Measurements from ENCODE around the gene KLF15.

The KLF15 gene

GRCh38 chr3:126373682-126374601 is 16.7 kb upstream of the KLF15 start:
- peaks cover 6% of the 10 kb centered on the region for H3K9me3 Mint-ChIP-seq
- peaks cover 8% of the 10 kb centered on the region for H3K27me3 Mint-ChIP-seq (ENCODE audit: low read depth, poor library complexity)
- no peak for DNase-seq
- peak overlapping the region; percentile 83 for H3K27ac Mint-ChIP-seq
- H3K4me3 Mint-ChIP-seq: no peak overlapping the region
- TF ChIP-seq CTCF (IDR thresholded peaks at IDR 0.05): no peak
- no peaks in the 10 kb centered on the region for H3K36me3 Mint-ChIP-seq (ENCODE audit: low read depth)
- H3K4me1 Mint-ChIP-seq: peaks cover 40% of the 10 kb centered on the region

- H3K4me3 Mint-ChIP-seq: no peak overlapping the region
- no peak for DNase-seq
- peaks cover 6% of the 10 kb centered on the region for H3K9me3 Mint-ChIP-seq
- H3K36me3 Mint-ChIP-seq (ENCODE audit: low read depth): no peaks in the 10 kb centered on the region
- TF ChIP-seq CTCF (IDR thresholded peaks at IDR 0.05): no peak
- H3K27ac Mint-ChIP-seq: no peak overlapping the region
- peaks cover 8% of the 10 kb centered on the region for H3K27me3 Mint-ChIP-seq (ENCODE audit: low read depth, poor library complexity)
- peaks cover 40% of the 10 kb centered on the region for H3K4me1 Mint-ChIP-seq
Observed at GRCh38 chr3:126373146-126373613, 16.0 kb upstream of the KLF15 start.

- Mint-ChIP-seq H3K4me3 (no peak overlapping the region), H3K4me1 (peaks cover 40% of the 10 kb centered on the region), H3K36me3 (ENCODE audit: low read depth) (no peaks in the 10 kb centered on the region), H3K27ac (no peak overlapping the region), H3K9me3 (peaks cover 6% of the 10 kb centered on the region), H3K27me3 (ENCODE audit: low read depth, poor library complexity) (peaks cover 7% of the 10 kb centered on the region)
- DNase-seq: no peak
- no peak for TF ChIP-seq CTCF (IDR thresholded peaks at IDR 0.05)
Observed at GRCh38 chr3:126372413-126373145, 15.4 kb upstream of the KLF15 start.

GRCh38 chr3:126371096-126371705 is 14.0 kb upstream of the KLF15 start:
- DNase-seq: no peak
- no peaks in the 10 kb centered on the region for H3K36me3 Mint-ChIP-seq (ENCODE audit: low read depth)
- H3K4me3 Mint-ChIP-seq: no peak overlapping the region
- H3K27me3 Mint-ChIP-seq (ENCODE audit: low read depth, poor library complexity): peaks cover 4% of the 10 kb centered on the region
- TF ChIP-seq CTCF (IDR thresholded peaks at IDR 0.05): no peak
- peaks cover 6% of the 10 kb centered on the region for H3K9me3 Mint-ChIP-seq
- H3K4me1 Mint-ChIP-seq: peaks cover 32% of the 10 kb centered on the region
- no peak overlapping the region for H3K27ac Mint-ChIP-seq

- Mint-ChIP-seq H3K27me3 (ENCODE audit: low read depth, poor library complexity) (peaks cover 4% of the 10 kb centered on the region), H3K4me1 (peaks cover 28% of the 10 kb centered on the region), H3K27ac (no peak overlapping the region), H3K36me3 (ENCODE audit: low read depth) (no peaks in the 10 kb centered on the region), H3K4me3 (no peak overlapping the region), H3K9me3 (peaks cover 6% of the 10 kb centered on the region)
- TF ChIP-seq CTCF (IDR thresholded peaks at IDR 0.05): no peak
- DNase-seq: no peak
Observed at GRCh38 chr3:126370606-126371005, 13.4 kb upstream of the KLF15 start.

Data from nephron progenitor cell (in vitro differentiated cells).